Measurements from ENCODE around the gene SLC25A22. TPM values are rescaled to one million over a fixed set of nuclear protein-coding genes. Genes with fewer than 3 reads are reported as not detected.

SLC25A22 gene
- total and polyA plus RNA-seq, 3 experiments from 2014 or later: 14.1 to 77.0 (median 73.6) TPM

GRCh38 chr11:792535-792821 is 5.6 kb downstream of the SLC25A22 start:
- no peak overlapping the region for H3K4me3 Mint-ChIP-seq
- no peak overlapping the region for H3K4me3 ChIP-seq (ENCODE audit: low read length)
- DNase-seq: no peak
- H3K4me1 Mint-ChIP-seq: peaks cover 14 to 30% (median 14%) of the 10 kb centered on the region in 3 donors
- peaks cover 4% of the 10 kb centered on the region for H3K36me3 ChIP-seq (ENCODE audit: insufficient read depth, low read length)
- peaks cover 0 to 25% (median 0%) of the 10 kb centered on the region in 3 donors for H3K36me3 Mint-ChIP-seq
- no peaks in the 10 kb centered on the region for H3K9me3 ChIP-seq (ENCODE audit: low read length)
- no peak overlapping the region for H3K27ac Mint-ChIP-seq
- no peak overlapping the region for H3K27ac ChIP-seq (ENCODE audit: low read depth, low read length)
- H3K27me3 ChIP-seq (ENCODE audit: insufficient read depth, low read length, poor library complexity, severe bottlenecking): no peaks in the 10 kb centered on the region
- H3K4me1 ChIP-seq (ENCODE audit: insufficient read depth, low read length): peaks cover 25% of the 10 kb centered on the region
- H3K9me3 Mint-ChIP-seq: no peaks in the 10 kb centered on the region
- POLR2A ChIA-PET: no interaction called here
- CTCF ChIA-PET: no interaction called here
- peaks cover 3% of the 10 kb centered on the region in 2 donors for H3K27me3 Mint-ChIP-seq

GRCh38 chr11:791658-792534 is 6.2 kb downstream of the SLC25A22 start:
- ChIA-PET POLR2A (no interaction called here), CTCF (no interaction called here)
- Mint-ChIP-seq H3K4me3 (no peak overlapping the region), H3K36me3 (peaks cover 0 to 23% (median 0%) of the 10 kb centered on the region in 3 donors), H3K27me3 (peaks cover 3% of the 10 kb centered on the region in 2 donors), H3K27ac (no peak overlapping the region), H3K9me3 (no peaks in the 10 kb centered on the region), H3K4me1 (peaks cover 9 to 24% (median 10%) of the 10 kb centered on the region in 3 donors)
- Histone ChIP-seq H3K27me3 (ENCODE audit: insufficient read depth, low read length, poor library complexity, severe bottlenecking) (no peaks in the 10 kb centered on the region), H3K9me3 (ENCODE audit: low read length) (no peaks in the 10 kb centered on the region), H3K27ac (ENCODE audit: low read depth, low read length) (no peak overlapping the region), H3K4me1 (ENCODE audit: insufficient read depth, low read length) (peaks cover 21% of the 10 kb centered on the region), H3K4me3 (ENCODE audit: low read length) (no peak overlapping the region), H3K36me3 (ENCODE audit: insufficient read depth, low read length) (peaks cover 4% of the 10 kb centered on the region)
- no peak for DNase-seq

GRCh38 chr11:790721-791564 is 7.1 kb downstream of the SLC25A22 start:
- CTCF ChIA-PET: no interaction called here
- no peak overlapping the region for H3K4me3 Mint-ChIP-seq
- H3K36me3 Mint-ChIP-seq: peaks cover 0 to 22% (median 0%) of the 10 kb centered on the region in 3 donors
- H3K36me3 ChIP-seq (ENCODE audit: insufficient read depth, low read length): peaks cover 4% of the 10 kb centered on the region
- no peak for DNase-seq
- H3K9me3 Mint-ChIP-seq: no peaks in the 10 kb centered on the region
- H3K4me3 ChIP-seq (ENCODE audit: low read length): no peak overlapping the region
- POLR2A ChIA-PET: interaction anchor here (0.7 kb wide), 1 partner anchor 53 kb away, joined by 14 read pairs; no protein-coding TSS in a partner anchor
- peaks cover 3% of the 10 kb centered on the region in 2 donors for H3K27me3 Mint-ChIP-seq
- no peaks in the 10 kb centered on the region for H3K27me3 ChIP-seq (ENCODE audit: insufficient read depth, low read length, poor library complexity, severe bottlenecking)
- no peaks in the 10 kb centered on the region for H3K9me3 ChIP-seq (ENCODE audit: low read length)
- no peak overlapping the region for H3K27ac ChIP-seq (ENCODE audit: low read depth, low read length)
- H3K4me1 Mint-ChIP-seq: peaks cover 2 to 18% (median 4%) of the 10 kb centered on the region in 3 donors
- peaks cover 14% of the 10 kb centered on the region for H3K4me1 ChIP-seq (ENCODE audit: insufficient read depth, low read length)
- peak overlapping the region in 1 of 8 donors; percentile 92 for H3K27ac Mint-ChIP-seq

GRCh38 chr11:789943-790342 is 8.1 kb downstream of the SLC25A22 start, which contains the start of gene CEND1:
Gene CEND1, minus strand, starts transcription at chr11:790090. Its CDS starts 1,514 bp downstream, at chr11:788576.
- H3K4me3 ChIP-seq (ENCODE audit: low read length): no peak within 1 kb of the TSS
- H3K27me3 Mint-ChIP-seq: peaks cover 3% of the 10 kb centered on the region in 2 donors
- no peak for DNase-seq
- CTCF ChIA-PET: no interaction called here
- peaks cover 4% of the 10 kb centered on the region for H3K4me1 ChIP-seq (ENCODE audit: insufficient read depth, low read length)
- POLR2A ChIA-PET: interaction anchor here (0.6 to 1.1 kb wide), 2 partner anchors 24 to 84 kb away, joined by 3 to 4 read pairs; no protein-coding TSS in a partner anchor
- peak within 1 kb of the TSS in 1 of 8 donors; percentile 92 for H3K27ac Mint-ChIP-seq
- H3K9me3 Mint-ChIP-seq: no peaks in the 10 kb centered on the region
- H3K4me1 Mint-ChIP-seq: peaks cover 0 to 20% (median 4%) of the 10 kb centered on the region in 3 donors
- peaks cover 4% of the 10 kb centered on the region for H3K36me3 ChIP-seq (ENCODE audit: insufficient read depth, low read length)
- H3K4me3 Mint-ChIP-seq: peak within 1 kb of the TSS in 2 of 7 donors; percentile 19 to 32
- H3K27ac ChIP-seq (ENCODE audit: low read depth, low read length): no peak within 1 kb of the TSS
- no peaks in the 10 kb centered on the region for H3K9me3 ChIP-seq (ENCODE audit: low read length)
- no peaks in the 10 kb centered on the region for H3K27me3 ChIP-seq (ENCODE audit: insufficient read depth, low read length, poor library complexity, severe bottlenecking)
- peaks cover 0 to 23% (median 0%) of the 10 kb centered on the region in 3 donors for H3K36me3 Mint-ChIP-seq

GRCh38 chr11:788953-789940 is 8.8 kb downstream of the SLC25A22 start:
- DNase-seq: no peak
- Mint-ChIP-seq H3K9me3 (no peaks in the 10 kb centered on the region), H3K36me3 (peaks cover 0 to 24% (median 0%) of the 10 kb centered on the region in 3 donors), H3K4me3 (peak overlapping the region in 1 of 7 donors; percentile 19), H3K27me3 (peaks cover 3% of the 10 kb centered on the region in 2 donors), H3K4me1 (peaks cover 0 to 18% (median 4%) of the 10 kb centered on the region in 3 donors), H3K27ac (no peak overlapping the region)
- CTCF ChIA-PET: no interaction called here
- no peak overlapping the region for H3K27ac ChIP-seq (ENCODE audit: low read depth, low read length)
- H3K36me3 ChIP-seq (ENCODE audit: insufficient read depth, low read length): peaks cover 4% of the 10 kb centered on the region
- H3K4me3 ChIP-seq (ENCODE audit: low read length): no peak overlapping the region
- no peaks in the 10 kb centered on the region for H3K9me3 ChIP-seq (ENCODE audit: low read length)
- H3K4me1 ChIP-seq (ENCODE audit: insufficient read depth, low read length): no peaks in the 10 kb centered on the region
- POLR2A ChIA-PET: interaction anchor here (0.6 to 1.1 kb wide), 2 partner anchors 23 to 84 kb away, joined by 3 to 4 read pairs; no protein-coding TSS in a partner anchor
- H3K27me3 ChIP-seq (ENCODE audit: insufficient read depth, low read length, poor library complexity, severe bottlenecking): no peaks in the 10 kb centered on the region

- peaks cover 0 to 14% (median 4%) of the 10 kb centered on the region in 3 donors for H3K4me1 Mint-ChIP-seq
These were observed 10.0 kb downstream of the SLC25A22 start for GRCh38 chr11:788009-788640.

GRCh38 chr11:787084-787675 is 10.9 kb downstream of the SLC25A22 start:
- Histone ChIP-seq H3K27ac (ENCODE audit: low read depth, low read length) (no peak overlapping the region), H3K4me3 (ENCODE audit: low read length) (no peak overlapping the region), H3K4me1 (ENCODE audit: insufficient read depth, low read length) (no peaks in the 10 kb centered on the region), H3K27me3 (ENCODE audit: insufficient read depth, low read length, poor library complexity, severe bottlenecking) (no peaks in the 10 kb centered on the region), H3K36me3 (ENCODE audit: insufficient read depth, low read length) (no peaks in the 10 kb centered on the region), H3K9me3 (ENCODE audit: low read length) (no peaks in the 10 kb centered on the region)
- H3K4me1 Mint-ChIP-seq: peaks cover 0 to 14% (median 4%) of the 10 kb centered on the region in 3 donors
- no peaks in the 10 kb centered on the region for H3K9me3 Mint-ChIP-seq
- POLR2A ChIA-PET: no interaction called here
- DNase-seq: no peak
- peak overlapping the region in 1 of 7 donors; percentile 66 for H3K4me3 Mint-ChIP-seq
- peaks cover 3% of the 10 kb centered on the region in 2 donors for H3K27me3 Mint-ChIP-seq
- CTCF ChIA-PET: no interaction called here
- peaks cover 0 to 16% (median 0%) of the 10 kb centered on the region in 3 donors for H3K36me3 Mint-ChIP-seq
- no peak overlapping the region for H3K27ac Mint-ChIP-seq

More at GRCh38 chr11:788009-788640, 10.0 kb downstream of the SLC25A22 start:
- Mint-ChIP-seq H3K9me3 (no peaks in the 10 kb centered on the region), H3K27ac (no peak overlapping the region), H3K27me3 (peaks cover 3% of the 10 kb centered on the region in 2 donors), H3K36me3 (peaks cover 0 to 17% (median 0%) of the 10 kb centered on the region in 3 donors), H3K4me3 (no peak overlapping the region)
- H3K9me3 ChIP-seq (ENCODE audit: low read length): no peaks in the 10 kb centered on the region
- ChIA-PET CTCF (no interaction called here), POLR2A (no interaction called here)
- H3K36me3 ChIP-seq (ENCODE audit: insufficient read depth, low read length): no peaks in the 10 kb centered on the region
- no peak overlapping the region for H3K27ac ChIP-seq (ENCODE audit: low read depth, low read length)
- H3K4me1 ChIP-seq (ENCODE audit: insufficient read depth, low read length): no peaks in the 10 kb centered on the region
- H3K4me3 ChIP-seq (ENCODE audit: low read length): no peak overlapping the region
- no peak for DNase-seq
- H3K27me3 ChIP-seq (ENCODE audit: insufficient read depth, low read length, poor library complexity, severe bottlenecking): no peaks in the 10 kb centered on the region

All from CD8-positive, alpha-beta memory T cell (primary cell).